ENCODE measurements around the gene CHN1.

Gene CHN1

DNA sequence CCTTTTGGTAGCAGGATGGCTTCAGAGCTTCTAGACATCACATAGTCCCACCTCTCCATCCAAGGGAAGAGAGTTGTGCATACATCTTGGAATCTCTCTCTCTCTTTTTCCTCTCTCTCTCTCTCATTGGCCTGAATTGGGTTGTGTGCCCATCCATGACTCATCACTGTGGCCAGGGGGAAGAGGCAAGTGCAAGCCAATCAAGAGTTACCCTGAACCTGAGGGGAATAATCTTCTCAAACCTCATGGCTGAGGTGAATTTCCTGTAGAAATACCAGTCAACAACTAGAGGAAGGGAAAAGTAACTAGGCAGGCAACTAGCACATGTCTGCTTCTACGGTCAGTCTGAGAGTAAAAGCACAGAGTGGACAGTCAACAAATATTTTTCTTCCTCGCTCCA, 7.3 kb upstream of the CHN1 start:
- DNase-seq (ENCODE audit: insufficient read length, low spot score) (no peak), FAIRE-seq (no peak)

DNA sequence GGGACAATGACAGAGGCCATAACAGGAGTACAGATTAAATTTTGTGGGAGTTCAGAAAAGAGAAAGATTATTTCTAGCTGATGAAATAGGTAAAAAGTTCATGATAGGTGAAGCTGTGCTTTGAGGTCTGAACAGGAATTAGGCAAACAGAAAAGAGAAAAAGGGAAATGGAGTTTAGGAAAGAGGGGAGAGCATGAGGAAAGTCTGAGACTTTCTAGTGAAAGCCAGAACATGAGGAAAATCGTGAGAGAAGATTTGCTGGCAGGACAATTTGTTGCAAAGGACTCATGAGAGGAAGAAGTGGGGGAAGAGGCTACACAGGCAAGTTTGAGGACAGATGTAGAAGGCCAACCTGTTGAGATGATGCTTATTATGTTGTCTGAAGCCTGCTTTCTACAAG, 6.3 kb upstream of the CHN1 start:
- no peak for DNase-seq (ENCODE audit: insufficient read length, low spot score)

DNA sequence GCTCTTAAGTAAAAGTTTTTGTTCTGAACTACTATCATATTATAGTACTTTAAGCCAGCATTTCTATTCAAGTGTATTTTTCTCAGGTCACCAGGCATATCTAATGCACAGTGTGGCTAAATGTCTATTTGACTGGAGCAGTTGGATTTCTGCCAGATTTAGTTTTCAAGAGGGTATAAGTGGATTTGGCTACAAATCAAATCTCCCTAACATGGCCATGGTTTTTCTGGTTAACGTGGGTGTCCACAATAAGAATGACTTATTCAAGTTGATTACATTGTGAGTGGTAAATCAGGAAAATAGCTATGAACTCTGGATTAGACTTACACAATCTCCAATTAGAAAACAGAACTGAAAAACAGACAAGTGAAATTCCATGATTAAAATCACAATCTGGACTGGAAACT, 5.7 kb upstream of the CHN1 start:
- DNase-seq (ENCODE audit: insufficient read length, low spot score): no peak
- FAIRE-seq: no peak

More for the DNA sequence above, 6.3 kb upstream of the CHN1 start:
- FAIRE-seq: no peak

DNA sequence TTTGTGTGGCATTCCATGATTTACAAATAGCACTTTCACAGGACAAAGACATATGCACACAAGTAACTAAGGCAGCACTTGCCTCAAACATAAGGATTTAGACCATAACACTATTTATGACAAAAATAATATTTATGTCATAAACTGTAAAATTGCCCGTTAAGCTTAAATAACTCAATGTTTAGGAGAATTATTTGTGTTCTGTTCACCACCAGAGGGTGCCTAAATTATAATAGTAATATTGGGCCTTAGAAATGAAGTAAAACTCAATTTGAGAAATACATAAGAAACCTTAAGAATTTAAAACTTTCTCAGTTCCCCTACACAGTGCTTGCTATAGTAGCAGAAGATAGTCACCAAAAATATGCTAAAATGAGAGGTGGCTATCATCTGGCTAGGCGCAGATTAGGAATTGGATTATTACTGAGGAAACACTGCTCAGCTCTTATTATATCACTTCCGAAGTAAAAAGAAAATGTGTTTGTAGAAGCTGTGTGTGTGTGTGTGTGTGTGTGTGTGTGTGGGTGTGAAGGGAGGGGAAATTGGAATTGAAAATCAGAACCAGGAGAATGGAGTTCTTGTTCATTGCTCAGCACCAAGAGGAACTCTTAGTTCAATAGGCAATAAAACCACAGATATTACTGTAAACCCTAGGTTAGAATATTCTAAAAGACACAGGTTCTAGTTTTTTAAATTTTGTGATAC, 4.9 kb upstream of the CHN1 start:
- DNase-seq (ENCODE audit: insufficient read length, low spot score) (no peak), FAIRE-seq (no peak)

DNA sequence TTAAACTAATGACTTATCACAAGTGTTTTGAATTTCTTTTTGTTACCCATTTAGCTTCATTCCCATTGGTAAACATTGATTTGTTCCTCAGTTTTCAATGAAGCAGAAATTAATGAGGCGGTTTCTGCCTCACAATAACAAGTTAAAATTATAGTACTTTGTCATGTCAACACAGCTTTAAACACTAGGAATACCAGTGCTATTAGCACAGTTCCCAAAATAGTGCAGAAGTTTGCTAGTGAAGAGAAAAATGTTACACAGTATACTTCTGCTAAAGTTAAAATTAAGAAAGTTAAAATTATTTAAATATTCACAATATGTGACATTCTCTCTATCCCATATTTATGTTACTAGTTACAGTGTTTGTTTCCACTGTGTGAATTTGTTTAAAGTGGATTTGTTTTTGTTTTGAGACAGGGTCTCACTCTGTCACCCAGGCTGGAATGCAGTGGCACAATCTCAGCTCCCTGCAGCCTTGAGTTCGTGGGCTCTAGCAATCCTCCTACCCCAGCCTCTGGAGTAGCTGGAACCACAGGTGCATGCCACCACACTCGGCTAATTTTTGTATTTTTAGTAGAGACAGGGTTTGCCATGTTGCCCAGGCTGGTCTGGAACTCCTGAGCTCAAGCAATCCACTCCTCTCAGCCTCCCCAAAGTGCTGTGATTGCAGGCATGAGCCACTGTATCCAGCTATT, 3.8 kb upstream of the CHN1 start:
- no peak for DNase-seq (ENCODE audit: insufficient read length, low spot score)
- no peak for FAIRE-seq

DNA sequence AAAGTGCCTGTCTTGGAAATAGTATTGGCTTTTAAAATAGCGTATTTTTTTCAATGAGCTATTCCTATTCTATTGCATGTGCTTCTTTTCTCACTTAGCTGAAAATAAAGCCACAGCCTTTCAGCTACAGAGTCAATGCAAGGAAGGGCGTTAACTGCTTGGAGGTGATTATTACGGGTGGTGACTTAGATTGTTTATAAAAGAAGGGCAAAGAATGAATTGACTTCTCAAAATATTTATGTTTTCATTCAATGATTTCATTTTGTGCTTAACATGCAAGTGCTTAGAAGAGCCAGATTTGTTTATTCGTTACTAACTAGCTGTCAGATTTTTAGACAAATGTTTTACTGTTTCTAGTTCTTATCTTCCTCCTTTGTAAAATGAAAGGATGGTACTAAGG, 2.8 kb upstream of the CHN1 start:
- FAIRE-seq (no peak), DNase-seq (ENCODE audit: insufficient read length, low spot score) (no peak)

DNA sequence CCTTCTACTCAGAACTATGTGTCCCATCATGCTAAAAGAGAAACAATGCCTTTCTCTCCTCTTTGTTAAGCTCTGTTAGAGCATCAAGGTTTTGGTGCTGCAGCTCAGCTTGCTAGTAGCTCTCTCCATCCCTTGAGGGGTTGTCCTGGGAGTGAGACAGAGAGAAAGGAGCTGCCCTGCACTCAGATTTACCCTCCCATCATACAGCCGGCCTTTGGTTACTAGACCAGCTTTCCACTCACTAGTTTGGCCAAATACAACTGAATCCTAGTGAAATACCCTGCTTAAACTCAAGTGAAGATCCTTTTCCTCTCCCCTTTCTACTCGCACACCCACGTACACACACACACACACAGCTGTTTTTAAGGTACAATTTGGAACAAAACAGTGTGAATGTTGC, 2.3 kb upstream of the CHN1 start:
- DNase-seq (ENCODE audit: insufficient read length, low spot score): no peak
- FAIRE-seq: no peak

DNA sequence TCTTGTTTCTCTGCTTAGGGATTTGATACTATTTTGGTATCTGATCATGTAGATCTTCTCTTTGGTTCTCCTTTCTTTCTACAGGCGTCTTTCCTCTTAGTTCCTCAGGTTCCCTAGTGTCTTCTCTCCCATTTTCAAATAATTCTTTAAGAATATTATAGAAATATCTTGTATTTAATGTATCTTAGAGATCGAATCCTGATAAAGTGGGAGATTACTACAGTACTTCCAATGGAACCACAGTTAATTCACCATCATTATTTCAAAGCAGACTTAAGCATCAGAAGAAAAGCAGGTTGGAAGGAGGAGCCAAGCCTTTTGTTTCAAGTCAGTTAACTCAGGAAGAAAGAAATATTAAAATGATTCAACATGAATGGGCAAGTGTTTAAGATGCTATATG, 1.1 kb upstream of the CHN1 start:
- no peak for DNase-seq (ENCODE audit: insufficient read length, low spot score)
- FAIRE-seq: no peak

DNA sequence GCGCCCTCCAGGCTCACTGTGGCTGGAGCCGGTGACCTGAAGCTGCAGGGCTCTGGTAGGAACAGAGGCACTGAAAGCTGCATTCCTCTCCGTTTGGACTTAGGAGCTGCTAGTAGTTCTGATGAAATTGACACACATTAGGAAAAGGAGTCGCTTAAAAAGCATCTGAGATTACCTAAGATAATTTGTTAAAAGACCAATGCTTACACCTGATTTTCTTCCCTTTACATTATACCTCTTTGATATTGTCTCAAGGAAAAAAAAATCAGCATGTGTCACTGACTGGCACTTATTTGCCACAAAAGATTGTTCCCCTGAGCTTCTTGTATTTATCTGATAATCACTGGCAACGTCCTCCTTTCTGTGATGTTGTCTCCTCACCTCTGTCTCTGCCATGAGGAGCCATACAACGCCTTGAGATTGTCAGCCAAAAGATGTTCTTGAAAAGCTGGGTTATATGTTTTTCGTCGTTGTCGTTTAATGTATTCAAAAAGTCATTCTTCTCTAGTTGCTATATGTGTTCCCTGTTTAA, 618 bp upstream of the CHN1 start:
- no peak for FAIRE-seq
- DNase-seq (ENCODE audit: insufficient read length, low spot score): no peak

DNA sequence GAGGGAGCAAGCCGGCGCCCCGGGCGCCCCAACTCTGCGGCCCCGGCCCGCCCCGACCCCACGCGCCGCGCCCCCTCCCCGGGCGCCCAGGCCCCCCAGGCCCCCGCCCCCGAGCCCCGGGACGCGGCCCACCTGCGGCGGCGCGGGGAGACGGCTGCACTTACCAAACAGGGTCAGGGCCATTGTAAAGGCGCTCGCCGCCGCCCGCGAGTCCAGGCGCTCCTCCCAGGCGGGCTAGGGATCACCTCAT, 526 bp downstream of the CHN1 start:
- no peak for DNase-seq (ENCODE audit: insufficient read length, low spot score)
- FAIRE-seq: no peak

DNA sequence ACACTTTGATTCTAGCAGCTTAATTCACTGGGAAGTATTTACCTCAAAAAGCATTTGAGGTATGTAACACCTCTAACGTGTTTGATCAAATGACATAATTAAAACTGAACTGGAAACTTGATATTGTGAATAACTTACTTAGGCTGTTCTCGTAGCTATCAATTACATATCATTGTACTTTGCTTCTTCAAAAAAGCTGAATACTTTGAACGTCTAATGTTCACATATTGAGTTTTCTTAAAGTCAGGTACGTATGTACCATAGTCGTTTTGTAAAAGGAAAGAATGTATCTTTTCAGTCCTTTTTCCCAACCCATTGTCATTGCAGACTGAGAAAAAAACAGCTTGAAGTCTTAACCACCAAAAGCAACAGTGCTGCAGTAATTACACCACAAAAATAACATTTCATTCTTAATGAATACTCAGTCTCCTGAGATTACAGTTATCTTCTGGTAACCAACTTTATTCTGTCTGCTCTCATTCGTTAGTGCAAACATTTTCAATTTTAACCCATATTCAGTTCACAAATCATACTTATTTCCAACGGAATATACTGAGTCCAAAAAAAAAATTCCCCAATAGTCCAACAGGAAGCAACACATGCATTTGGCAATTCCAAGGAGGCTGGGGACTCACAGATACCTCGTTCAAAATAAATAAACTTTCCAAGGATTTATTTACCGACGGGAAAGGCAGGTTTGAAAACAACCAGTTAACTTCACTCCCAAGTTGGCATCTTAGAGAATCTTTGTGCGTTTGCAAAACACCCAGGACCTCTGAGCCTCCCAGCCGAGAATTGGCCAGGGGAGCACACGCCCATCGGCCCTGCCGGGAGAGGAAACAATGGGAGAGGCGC, 1.1 kb downstream of the CHN1 start:
- DNase-seq (ENCODE audit: insufficient read length, low spot score) (no peak), FAIRE-seq (no peak)

DNA sequence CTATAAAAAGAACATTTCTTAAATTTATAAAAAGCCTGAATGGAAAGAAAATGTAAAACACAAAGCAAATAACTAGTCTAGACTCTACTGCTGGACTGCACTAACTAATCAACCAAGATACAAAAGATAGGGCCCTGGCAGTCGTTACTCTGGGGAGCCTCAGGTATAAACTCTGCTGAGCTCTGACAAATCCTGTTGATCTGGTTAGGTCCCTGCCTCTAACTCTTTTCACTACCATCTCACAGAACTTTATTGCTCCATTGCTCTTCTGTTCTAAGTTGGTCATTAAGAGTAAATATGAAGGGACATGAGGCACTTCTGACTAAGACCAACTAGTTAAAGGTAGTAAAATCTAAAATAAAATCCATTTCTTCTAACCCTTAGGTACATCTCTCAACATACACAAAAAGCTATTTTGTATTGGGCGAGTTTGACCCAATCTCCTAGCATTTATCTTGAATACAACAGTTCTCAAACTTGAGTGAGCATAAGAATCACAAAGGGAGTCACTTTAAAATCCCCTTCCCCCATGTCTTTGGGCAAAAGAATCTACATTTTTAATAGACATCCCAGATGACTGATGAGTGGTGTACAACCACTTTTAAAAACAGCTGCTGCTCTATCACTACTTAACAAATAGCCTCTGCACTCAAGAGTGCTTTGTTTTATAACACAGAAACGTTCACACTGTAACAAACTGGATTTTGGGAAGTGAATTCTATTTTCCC, 2.5 kb downstream of the CHN1 start:
- no peak for FAIRE-seq
- no peak for DNase-seq (ENCODE audit: insufficient read length, low spot score)

DNA sequence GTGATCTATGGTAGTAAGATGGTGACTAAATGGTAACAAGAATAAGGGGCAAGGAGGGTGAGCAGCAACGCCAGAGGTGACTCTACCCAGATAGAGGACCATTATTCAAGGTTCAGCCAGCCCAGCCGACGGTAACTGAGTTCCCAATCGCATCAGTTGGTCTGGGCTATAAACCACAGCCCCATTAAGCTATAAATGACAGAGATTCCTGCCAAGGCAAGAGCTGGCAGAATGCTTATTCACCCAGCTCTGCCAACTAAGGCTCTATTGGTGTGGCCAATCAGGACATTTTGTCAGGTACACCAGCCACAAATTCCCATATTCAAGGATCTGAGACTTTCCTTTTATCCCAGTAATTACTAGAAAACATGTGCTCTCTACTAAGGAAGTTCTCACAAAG, 3.6 kb downstream of the CHN1 start:
- no peak for FAIRE-seq
- DNase-seq (ENCODE audit: insufficient read length, low spot score): no peak

DNA sequence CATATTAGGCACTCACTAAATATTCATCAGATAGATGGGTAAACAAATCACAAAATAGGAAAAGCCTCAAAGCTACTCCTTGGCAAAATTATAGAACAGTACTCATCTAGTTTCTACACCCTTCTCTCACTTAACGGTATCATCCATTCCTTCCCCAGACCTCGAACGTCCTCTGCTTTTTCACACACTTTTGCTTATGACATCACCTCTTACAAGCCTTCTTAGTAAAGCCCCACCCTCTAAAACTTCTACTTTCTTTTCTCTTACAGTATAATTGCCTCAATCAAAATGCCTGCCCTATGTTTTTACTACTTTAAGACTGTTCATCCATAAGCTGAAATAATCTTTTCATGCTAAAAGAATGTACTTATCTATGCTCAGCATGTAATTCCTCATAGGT, 8.1 kb downstream of the CHN1 start:
- FAIRE-seq (no peak), DNase-seq (ENCODE audit: insufficient read length, low spot score) (no peak)

DNA sequence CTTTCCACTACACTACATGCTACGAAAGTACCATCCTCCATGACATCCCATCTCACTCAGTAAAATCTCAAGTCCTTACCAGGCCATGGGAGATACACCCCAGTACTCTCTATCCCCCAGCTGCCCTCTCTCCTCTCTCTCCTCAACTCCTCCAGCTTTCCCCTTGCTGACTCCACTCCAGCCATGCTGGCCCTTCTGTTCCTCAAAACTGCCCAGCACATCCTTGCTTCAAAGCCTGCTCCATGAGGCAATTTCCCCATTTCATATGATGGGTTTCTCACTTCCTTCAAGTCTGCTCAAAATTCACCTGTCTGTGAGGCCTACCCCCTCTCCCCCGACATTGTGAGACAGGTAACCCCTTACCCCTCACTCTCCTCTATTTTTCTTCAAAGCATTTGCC, 8.6 kb downstream of the CHN1 start:
- FAIRE-seq (no peak), DNase-seq (ENCODE audit: insufficient read length, low spot score) (no peak)

DNA sequence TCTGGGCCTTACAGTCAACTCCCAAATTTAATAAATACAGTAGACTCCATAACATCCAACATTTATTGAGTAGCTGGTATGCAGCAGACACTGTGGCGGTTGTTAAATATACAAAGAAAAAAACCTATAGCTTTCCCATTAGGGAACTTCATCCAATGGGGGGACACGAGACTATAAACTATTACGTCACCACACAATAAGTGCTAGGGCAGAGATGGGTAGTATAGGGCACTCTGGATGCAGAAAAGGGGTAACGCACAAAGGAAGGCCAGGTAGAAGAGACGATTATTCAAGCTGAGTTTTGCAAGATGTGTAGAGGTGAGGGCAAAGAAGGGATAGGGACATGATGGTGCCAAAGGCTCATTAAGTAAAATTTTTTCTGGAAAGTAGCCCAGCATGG, 10.8 kb downstream of the CHN1 start:
- FAIRE-seq (no peak), DNase-seq (ENCODE audit: insufficient read length, low spot score) (no peak)

DNA sequence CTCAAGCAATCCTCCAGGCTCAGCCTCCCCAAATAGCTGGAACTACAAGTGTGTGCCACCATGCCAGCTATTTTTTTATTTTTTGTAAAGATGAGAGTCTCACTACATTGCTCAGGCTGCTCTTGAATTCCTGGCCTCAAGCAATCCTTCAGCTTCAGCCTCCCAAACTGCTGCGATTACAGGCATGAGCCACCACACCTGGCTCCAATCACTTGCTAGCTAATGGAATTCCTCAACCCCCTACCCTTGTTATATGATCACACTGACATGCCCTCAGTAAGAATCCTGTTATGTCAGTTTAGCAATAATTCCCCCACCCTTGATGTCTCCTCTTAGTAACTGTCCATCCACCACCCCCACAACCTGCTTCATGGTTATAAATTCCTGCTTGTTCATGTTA, 12.3 kb downstream of the CHN1 start:
- no peak for DNase-seq (ENCODE audit: insufficient read length, low spot score)
- no peak for FAIRE-seq

DNA sequence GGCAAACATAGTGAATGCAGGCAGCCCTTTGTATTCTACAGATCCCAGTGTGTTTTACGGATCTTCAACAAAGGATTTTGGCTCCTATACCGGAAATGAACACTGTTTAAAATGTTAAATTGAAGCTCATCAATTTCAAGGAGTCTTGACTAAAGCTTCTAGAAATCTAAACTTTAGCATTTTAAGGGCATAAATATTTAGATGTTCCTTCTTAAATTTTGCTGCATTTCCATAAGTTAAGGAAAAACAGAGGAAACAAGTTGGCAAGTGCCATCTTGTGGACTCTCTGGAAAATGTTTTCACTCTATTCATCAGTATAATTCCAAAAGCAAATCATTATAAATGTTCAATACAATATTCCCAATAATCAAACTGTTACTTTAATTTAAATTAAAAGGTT, 19.6 kb downstream of the CHN1 start:
- FAIRE-seq (no peak), DNase-seq (ENCODE audit: insufficient read length, low spot score) (no peak)

DNA sequence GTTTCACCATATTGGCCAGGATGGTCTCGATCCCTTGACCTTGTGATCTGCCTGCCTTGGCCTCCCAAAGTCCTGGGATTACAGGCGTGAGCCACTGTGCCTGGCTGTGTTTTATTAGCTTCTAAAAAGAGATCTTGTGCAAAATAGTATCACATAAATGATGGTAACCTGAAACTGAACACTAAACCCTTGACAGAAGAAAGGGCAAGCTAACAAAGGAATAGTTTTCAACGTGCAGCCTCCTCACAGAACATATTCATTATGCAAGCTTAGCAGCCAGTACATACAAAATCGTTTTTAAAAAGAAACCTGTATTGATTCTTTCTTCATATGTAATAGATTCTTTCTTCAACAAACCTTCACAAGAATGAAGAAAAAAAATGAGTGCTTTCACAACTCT, 20.6 kb downstream of the CHN1 start:
- no peak for FAIRE-seq
- no peak for DNase-seq (ENCODE audit: insufficient read length, low spot score)

DNA sequence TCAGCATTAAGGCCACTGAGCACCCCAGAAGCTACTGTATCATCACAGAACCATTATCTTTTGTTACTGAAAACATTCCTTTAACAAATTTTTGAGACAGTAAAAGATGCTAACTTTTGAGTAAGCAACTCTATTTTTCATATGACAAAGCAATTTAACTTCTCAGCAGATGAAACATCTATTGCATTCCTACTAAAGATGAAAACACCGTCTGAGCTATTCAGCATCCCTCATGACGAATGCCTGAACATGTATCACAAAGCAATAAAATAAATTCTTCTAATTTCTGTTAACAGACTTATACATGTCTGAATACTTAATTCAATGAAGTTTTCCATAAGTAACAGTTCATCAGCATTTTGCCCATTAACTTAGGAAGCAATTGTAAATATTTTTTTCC, 23.9 kb downstream of the CHN1 start:
- FAIRE-seq (peak; percentile 44), DNase-seq (ENCODE audit: insufficient read length, low spot score) (no peak)

DNA sequence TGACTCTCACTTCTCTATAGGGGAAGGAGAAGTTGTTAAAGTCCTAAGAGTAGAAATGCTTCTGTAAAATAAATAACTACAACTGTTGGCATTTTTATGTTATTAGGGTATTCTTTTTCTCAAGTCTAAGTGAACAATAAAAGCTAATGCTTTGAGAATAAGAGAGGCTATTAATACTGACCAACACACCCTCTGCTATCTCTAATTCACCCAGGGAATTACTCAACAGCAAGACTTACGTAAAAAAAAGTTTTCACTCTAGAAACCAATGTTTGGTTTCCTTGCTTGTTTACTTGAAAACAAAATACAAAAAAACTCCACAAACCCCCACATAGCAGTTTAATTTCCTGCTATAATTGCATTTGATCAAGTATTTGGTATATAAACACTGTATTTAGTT, 25.2 kb downstream of the CHN1 start:
- FAIRE-seq (no peak), DNase-seq (ENCODE audit: insufficient read length, low spot score) (no peak)

Measured in GM19239 (cell line).